Stimulated activated CD4-positive, alpha-beta T cell treated with anti-CD3 and anti-CD28 coated beads, TNF-alpha, amount 100 ng/mL, for 4 hours (primary cell): ENCODE results near the gene CYP2U1.
"Not testable (repeated sequence)": the region's sequence is repeated elsewhere in the genome, so short reads cannot be mapped to it uniquely, and the experiment has no call there.

Experiments
- DNase-seq, 3 experiments: peaks; one replicate each; pipeline ENCODE4 v3.0.0-alpha.2; 2020; ENCODE audit warnings: low read depth in 3 of 3

CYP2U1 gene

DNA sequence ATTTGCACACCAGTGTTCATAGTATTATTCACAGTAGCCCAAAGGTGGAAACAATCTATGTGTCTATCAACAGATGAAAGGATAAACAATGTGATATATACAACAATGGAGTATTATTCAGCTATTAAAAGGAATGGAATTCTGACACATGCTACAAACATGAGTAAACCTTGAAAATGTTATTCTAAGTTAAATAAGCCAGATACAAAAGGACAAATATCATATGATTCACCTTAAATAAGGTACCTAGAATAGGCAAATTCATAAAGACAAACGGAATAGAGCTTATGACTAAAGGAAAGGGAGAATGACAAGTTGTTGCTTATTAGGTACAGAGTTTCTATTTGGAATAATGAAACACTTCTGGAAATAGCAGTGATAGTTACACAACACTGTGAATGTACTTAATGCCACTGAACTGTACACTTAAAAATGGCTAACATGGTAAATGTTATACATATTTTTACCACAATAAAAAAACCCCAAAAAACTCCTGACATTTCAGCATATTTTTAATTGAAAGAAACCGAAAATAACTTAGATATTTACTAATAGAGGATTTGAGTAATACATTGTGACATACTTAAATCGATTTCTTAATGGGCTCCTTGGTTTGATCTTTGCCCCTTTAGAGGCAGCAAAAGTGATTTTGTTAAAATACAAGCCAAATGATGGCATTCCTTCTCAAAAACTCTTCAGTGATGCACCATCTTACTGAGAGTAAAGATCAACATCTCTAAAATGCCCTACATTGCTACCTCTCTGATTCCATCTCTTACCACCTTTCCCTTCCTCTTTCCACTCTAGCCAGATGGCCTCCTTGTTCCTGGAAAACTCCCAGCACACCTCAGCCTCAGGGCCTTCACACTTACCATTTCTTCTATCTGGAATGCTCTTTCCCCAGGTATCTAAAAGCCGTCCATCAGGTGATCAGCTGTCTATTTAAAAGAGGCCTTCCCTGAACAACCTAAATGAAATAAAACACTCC lies 8.6 kb upstream of the CYP2U1 start:
- no peak for DNase-seq

DNA sequence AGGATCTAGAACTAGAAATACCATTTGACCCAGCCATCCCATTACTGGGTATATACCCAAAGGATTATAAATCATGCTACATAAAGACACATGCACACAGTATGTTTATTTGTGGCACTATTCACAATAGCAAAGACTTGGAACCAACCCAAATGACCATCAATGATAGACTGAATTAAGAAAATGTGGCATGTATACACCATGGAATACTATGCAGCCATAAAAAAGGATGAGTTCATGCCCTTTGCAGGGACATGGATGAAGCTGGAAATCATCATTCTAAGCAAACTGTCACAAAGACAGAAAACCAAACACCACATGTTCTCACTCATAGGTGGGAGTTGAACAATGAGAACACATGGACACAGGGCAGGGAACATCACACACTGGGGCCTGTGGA lies 5.6 kb upstream of the CYP2U1 start:
- not testable (repeated sequence) for DNase-seq

DNA sequence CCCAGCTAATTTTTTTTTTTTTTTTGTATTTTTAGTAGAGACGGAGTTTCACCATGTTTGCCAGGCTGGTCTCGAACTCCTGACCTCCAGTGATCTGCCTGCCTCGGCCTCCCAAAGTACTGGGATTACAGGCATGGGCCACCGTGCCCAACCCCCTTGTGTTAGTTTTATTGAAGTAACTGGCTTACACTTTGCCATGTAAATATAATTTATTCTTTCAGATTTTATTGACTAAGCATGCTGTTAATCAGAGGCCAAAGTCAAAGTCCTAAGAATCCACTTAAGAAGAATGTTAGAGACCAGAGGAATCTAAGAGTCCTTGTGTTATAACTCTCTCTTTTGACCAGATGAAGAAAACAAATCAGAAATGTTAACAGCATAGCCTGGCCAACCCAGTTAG lies 4.5 kb upstream of the CYP2U1 start:
- not testable (repeated sequence) for DNase-seq

DNA sequence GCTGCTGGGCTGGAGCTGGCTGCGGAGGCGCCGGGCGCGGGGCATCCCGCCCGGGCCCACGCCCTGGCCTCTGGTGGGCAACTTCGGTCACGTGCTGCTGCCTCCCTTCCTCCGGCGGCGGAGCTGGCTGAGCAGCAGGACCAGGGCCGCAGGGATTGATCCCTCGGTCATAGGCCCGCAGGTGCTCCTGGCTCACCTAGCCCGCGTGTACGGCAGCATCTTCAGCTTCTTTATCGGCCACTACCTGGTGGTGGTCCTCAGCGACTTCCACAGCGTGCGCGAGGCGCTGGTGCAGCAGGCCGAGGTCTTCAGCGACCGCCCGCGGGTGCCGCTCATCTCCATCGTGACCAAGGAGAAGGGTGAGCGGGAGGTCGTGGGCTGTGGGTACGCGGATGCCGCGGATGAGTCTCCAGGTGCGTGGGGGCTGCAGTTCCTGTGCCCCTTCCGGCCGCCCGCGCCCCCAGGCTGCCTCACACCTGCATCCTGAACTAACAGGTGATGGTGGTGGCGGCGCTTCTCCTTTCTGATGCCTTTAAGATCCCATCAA lies 499 bp downstream of the CYP2U1 start:
- DNase-seq = peak in 2 of 3 experiments; percentile 6 to 17

DNA sequence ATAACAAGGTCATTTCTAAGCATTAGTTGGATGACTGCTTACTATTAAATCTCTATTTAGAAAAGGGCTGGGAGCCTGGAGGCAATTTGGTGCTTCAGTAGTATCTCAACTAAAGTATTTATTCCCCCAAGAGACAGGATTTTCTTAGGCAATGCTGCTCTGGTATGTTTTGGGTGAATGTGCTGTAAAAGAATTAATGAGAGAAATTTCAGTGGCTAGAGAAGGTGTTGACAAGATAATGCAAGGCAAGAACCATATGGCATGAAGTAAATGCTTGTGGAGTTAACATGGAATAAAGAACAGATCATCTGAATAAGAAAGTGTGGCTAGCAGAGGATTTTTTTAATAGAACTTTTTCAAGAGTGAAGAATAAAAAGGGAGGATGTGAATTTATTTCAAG lies 3.9 kb downstream of the CYP2U1 start:
- DNase-seq = no peak

DNA sequence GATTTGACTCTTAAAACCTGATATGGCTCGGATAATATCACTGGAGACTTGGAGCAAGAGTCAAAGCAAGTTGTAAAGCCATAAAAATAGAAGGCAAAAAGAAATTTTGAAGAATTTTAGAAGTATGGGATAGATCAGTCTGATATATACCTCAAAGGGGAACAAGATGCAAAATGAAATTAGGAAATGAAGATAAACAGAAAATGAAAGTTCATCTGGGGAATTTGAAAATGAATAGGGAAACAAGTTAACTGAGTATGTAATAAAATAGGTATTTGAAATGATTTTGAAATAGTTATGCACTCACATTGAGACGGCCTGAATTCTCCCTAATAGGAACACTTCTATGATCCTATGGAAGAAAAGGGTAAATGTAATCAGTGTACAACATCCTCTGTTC lies 5.7 kb downstream of the CYP2U1 start:
- DNase-seq = no peak

DNA sequence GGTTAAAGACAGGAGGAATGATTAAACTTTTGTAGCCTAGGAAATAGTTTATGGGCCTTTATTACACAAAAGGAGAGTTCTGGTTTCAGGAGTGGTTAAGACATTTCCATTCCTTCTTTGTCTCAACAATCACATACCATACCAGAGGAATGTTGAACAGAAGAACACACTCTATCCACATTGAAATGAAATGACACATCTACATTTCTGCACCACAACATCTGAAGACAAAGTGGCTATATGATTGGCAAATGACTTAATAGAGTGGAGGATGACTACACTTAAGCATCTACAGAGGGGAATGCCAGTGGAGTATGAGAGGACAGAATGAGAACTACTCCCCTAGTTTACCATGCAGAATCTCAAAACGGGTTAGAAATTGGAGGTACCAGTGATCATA lies 8.0 kb downstream of the CYP2U1 start:
- no peak for DNase-seq

DNA sequence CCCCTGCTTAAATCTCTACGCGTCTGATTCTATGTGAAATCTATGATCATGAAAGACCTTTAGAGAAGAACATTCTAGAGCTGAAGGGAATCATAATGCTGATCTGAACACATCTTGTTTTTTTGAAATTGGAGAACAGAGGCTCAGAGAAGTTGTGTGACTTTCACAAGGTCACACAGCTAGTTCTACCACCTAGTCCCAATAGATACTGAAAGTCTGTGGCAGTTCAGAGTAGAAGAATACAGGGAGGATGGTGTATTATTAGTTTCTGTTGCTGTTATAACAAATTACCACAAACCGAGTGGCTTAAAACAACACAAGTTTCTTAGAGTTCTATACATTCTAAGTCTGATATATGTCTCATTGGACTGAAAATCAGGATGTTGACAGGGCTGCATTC lies 14.5 kb downstream of the CYP2U1 start:
- DNase-seq = no peak

DNA sequence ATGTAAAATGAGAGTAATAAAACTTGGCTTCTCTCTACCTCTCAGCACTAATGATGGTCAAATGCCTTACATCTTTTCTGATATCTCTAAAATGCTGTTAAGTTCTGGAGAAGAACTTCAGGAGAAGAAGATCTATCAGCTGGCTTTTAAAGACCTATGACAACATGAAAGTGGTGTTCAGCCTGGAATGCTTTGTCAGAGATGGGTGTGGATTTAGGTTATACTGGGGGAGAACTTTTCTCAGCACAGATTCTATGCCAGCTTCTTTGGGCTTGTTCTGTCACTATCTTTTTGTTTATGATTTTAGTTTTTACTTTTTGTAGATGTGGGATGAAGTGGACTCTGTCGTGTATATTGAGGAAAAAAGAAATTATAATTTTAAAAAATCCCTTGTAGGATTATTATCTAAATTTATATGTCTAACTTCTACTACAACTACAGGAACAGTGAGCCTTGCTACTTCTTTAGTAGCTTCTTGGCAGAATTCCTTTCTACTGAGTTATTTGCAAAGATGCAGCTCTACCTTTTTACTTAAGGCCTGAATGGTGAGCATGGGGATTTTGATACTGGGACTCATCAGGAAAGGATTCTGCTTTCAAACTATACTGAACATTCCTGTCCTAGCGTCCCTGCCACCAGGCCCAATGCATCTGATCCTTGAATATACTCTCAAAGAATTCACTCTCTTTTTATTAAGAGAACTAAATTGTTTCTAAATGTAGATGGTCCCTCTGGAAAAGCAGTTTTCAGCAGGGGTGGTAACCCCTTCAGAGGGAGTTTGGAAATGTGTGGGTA lies 19.6 kb downstream of the CYP2U1 start:
- no peak for DNase-seq

DNA sequence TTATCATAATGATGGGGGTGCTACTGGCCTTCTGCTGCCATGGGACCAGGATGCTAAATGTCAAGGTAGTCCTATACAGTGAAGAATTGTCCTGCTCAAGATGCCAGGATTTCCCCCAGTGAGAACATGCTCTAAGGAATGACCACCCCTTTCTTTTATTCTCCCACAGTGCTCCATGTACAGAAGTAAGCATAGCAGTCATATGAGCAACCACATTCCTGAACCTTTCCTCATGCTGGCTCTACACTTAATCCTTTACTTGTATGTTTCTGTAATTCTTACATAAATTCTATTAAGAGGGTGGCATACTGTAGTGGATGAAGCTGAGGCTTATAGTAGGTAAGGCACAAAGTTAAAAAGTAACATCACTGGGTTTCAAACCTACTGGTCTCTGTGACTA lies 20.2 kb downstream of the CYP2U1 start:
- DNase-seq = no peak

DNA sequence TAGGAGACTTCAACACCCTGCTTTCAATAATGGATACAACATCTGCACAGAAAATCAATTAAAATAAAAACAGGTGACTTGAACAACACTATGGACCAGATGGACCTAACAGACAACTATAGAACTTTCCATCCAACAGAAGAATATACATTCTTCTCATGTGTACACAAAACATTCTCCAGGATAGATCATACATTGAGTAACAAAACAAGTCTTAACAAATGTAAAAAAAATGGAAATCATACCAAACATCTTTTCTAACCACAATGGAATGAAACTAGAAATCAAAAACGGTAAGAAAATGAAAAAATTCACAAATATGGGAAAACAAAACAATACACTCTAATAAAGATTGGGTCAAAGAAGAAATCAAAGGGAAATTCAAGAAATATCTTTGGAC lies 24.7 kb downstream of the CYP2U1 start:
- no peak for DNase-seq

DNA sequence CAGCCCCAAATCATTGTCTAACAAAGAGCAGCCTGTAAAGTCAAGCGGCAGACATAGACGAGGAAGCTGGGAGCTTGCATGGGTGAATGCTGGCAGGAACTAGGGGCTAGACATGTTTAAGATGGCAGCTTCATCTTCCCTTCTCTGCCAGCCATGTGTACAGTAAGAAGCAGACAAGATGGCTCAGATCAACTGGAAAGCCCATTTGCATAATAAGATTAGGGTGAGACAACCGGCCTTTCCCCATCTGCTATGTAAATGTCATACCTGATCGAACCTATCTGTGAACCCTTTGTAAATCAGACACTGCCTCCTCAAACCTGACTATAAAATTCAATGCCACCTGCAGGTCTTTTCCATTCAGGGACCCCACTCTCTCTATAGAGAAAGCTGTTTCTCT lies 35.6 kb downstream of the CYP2U1 start:
- DNase-seq = no peak

DNA sequence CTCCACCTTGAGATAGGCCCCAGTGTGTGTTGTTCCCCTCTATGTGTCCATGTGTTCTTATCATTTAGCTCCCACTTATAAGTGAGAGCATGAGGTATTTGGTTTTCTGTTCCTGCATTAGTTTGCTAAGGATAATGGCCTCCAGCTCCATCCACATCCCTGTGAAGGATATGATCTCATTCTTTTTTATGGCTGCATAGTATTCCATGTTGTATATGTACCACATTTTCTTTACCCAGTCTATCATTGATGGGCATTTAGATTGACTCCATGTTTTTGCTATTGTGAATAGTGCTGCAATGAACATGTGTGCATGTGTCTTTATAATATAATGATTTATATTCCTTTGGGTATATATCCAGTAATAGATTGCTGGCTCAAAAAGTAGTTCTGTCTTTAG lies 36.2 kb downstream of the CYP2U1 start:
- DNase-seq = not testable (repeated sequence)

DNA sequence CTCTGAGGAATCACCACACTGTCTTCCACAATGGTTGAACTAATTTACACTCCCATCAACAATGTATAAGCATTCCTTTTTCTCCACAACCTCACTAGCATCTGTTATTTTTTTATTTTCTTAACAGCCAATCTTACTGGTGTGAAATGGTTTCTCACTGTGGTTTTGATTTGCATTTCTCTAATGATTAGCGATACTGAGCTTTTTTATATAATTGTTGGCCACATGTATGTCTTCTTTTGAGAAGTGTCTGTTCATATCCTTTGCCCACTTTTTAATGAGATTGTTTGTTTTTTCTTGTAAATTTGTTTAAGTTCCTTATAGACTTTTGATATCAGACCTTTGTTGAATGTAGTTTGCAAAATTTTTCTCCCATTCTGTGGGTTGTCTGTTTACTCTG lies 36.6 kb downstream of the CYP2U1 start:
- not testable (repeated sequence) for DNase-seq

DNA sequence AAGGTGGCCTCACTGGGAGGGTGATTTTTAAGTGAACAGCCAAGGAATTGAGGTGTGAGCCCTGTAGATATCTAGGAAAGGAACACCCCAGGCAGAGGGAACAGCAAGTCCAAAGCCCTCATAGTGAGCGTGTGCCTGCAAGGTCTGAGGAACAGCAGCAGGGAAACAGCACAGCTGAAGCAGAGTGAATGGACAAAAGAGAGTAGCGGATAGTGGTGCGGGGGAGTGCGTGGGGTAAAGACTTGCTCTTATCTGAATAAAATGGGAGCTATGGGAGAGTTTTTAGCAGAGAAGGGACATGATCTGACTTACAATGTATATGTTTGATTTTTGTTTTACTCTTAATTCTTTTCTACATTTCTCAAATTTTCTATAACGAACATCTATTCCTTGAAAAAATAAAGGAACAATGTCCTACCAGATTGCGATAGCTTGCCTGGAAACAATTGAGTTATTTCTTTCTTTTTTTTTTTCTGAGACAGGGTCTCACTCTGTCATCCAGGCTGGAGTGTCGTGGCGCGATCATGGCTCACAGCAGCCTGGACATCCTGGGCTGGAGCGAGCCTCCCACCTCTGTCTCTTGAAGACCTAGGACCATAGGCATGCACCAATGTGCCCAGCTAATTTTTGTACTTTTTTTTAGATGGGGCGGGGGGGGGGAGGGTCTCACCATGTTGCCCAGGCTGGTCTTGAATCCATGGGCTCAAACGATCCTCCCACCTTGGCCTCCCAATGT lies 38.9 kb downstream of the CYP2U1 start:
- no peak for DNase-seq

DNA sequence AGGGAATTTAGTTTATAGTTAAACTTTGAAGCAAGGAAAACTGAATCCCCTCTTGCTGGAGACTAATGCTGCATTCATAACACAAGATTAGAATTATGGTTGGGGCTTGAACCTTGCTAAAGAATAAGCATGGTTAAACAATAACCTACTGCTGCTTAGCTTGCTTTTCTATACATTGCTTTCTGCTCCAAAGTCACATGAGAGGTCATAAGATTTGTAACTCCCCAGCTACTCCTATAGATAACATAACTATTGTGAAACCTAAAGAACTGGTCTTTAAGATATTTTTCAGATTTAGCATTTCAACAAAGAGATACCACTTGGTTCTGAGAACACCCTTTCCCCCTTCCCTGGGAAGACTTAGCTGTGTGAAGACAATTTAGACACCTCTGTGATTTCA lies 41.3 kb downstream of the CYP2U1 start:
- no peak for DNase-seq

DNA sequence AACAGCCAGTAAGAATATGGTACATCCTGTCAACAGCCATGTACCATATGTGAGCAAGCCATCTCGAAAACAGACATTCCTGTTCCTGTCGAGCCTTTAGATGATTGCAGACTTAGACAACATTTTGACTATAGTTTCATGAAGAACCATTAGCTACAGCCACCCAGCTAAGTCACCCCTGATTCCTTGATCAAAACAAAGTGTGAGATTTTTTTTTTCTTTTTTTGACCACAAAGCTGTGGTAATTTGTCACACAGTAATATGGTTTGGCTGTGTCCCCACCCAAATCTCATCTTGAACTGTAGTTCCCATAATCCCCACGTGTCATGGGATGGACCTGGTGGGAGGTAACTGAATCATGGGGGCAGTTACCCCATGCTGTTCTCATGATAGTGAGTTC lies 43.2 kb downstream of the CYP2U1 start:
- DNase-seq = no peak

DNA sequence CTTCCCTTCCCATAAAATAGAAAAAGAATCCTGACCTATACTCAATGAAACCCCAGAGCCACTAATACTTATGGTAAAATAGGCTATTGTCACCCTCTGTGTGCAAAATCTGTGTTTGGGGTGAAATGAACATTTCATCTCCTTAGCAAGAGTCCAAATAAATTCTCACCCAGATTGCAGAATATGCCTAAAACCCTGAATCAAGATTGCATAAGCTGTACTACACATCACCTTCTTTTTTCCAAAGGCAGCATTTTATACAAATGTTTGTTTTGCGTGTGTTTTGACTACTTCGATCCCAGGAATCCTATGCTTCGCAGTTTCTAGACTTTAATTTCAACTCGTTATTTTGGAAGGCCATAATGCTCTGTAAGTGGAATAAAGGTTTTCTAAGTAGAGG lies 46.1 kb downstream of the CYP2U1 start:
- DNase-seq = no peak

DNA sequence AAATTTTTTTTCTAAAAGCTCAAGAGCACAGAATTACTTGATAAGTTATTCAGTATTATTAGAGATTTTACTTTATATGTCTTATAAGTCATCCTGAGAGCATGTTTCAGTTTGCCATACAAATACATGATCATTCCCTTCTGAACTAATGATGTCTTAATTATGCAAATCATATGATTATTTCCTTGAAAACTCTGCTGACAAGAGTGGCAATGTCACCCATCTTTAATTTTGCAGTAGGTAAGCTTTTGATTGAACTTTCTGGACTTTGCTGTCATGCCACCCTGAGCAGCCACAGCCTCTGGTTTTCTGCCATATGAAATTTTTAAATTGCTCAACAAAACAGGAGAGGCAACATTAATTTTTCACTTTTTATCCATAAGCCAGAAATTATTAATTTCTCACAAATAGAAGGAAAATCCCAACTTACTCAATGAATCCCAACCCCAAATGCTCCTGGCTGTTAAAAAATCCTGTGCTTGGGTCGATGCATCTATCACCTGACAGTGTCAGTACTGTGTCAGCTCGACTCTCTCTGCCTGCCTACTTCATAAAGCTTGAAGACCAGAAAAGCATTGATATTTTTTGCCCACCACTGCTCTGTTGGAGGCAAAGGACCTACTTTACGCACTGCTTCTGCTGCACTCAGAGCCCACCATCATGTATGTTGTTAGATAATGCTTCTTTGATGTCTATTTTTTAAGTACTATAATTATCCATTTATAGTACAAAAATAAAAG lies 46.8 kb downstream of the CYP2U1 start:
- DNase-seq = no peak

DNA sequence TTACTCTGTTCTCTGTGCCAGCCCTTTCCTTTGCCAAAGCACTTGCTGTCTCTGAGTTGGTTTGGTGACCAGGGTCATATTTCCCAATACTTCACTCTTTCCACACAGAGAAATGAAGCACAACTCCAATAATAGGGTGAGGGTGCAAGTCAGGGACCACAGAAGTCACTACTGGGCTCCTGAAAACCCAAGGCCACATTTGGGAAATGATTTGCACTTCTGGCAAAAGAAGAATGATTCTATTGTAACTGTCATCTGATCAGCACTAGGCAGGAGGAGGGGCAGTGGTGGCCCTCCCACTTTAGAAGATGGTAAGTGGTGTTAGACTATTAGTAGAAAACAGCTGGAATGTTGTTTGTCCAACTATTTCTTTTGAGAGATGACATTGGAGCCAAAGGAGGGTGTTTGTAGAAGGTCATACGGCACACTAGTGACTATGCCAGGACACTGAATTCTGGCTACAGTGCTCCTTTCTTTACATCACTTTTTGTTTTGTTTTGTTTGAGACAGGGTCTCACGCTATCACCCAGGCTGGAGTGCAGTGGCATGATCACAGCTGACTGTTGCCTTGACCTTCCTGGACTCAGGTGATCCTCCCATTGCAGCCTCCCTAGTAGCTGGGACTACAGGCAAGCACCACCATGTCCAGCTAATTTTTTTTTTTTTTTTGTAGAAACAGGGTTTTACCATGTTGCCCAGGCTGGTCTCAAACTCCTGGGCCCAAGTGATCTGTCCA lies 47.5 kb downstream of the CYP2U1 start:
- DNase-seq = no peak
